Measurements from ENCODE around the gene CLIC1. TPM values are rescaled to one million over a fixed set of nuclear protein-coding genes. Genes with fewer than 3 reads are reported as not detected.
A peak's percentile ranks its signal among the peaks of the same experiment; 100 is the strongest.

The CLIC1 gene
- polyA plus RNA-seq, 1 experiment = 466 TPM

DNA sequence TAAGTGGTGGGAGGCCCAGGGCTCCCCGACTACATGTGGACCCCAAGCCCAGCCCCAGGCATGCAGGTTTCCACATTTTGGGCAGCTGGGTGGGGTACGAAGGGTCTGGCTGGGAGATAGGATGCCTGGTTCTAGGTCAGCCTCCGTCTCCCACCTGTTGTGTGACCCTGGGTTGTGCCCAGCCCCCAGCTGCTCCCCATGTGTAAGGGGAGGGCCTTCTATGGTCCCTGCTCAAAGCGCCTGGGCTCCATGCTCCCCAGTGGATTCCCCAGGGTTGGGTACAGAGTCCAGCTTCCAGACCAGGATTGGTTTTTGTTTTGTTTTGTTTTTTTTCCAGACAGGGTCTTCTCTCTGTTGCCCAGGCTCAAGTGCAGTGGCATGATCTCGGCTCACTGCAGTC lies 41.9 kb upstream of the CLIC1 start:
- Histone ChIP-seq H3K27ac (ENCODE audit: low read depth, low read length) (peak overlapping the region; percentile 21), H3K4me3 (ENCODE audit: low read depth, low read length) (no peak overlapping the region), H3K27me3 (ENCODE audit: control insufficient read depth, insufficient read depth, low read length) (no peaks in the 10 kb centered on the region), H3K9me3 (ENCODE audit: control insufficient read depth, insufficient read depth, low read length) (no peaks in the 10 kb centered on the region)
- no peak for DNase-seq (ENCODE audit: low read depth, low spot score)
- POLR2A ChIA-PET = interaction anchor here (0.5 to 1.3 kb wide), 2 partner anchors 49 to 85 kb away, joined by 3 to 9 read pairs; partner anchors contain the start of gene HSPA1B
- CTCF ChIA-PET = interaction anchor here (1.0 to 4.2 kb wide), 3 partner anchors 8 to 29 kb away, joined by 3 to 24 read pairs (median 3); partner anchors contain the start of gene LSM2
- TF ChIP-seq, protein P1, sequence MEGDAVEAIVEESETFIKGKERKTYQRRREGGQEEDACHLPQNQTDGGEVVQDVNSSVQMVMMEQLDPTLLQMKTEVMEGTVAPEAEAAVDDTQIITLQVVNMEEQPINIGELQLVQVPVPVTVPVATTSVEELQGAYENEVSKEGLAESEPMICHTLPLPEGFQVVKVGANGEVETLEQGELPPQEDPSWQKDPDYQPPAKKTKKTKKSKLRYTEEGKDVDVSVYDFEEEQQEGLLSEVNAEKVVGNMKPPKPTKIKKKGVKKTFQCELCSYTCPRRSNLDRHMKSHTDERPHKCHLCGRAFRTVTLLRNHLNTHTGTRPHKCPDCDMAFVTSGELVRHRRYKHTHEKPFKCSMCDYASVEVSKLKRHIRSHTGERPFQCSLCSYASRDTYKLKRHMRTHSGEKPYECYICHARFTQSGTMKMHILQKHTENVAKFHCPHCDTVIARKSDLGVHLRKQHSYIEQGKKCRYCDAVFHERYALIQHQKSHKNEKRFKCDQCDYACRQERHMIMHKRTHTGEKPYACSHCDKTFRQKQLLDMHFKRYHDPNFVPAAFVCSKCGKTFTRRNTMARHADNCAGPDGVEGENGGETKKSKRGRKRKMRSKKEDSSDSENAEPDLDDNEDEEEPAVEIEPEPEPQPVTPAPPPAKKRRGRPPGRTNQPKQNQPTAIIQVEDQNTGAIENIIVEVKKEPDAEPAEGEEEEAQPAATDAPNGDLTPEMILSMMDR (IDR thresholded peaks at IDR 0.05; ENCODE audit: low read depth, low read length) = no peak

DNA sequence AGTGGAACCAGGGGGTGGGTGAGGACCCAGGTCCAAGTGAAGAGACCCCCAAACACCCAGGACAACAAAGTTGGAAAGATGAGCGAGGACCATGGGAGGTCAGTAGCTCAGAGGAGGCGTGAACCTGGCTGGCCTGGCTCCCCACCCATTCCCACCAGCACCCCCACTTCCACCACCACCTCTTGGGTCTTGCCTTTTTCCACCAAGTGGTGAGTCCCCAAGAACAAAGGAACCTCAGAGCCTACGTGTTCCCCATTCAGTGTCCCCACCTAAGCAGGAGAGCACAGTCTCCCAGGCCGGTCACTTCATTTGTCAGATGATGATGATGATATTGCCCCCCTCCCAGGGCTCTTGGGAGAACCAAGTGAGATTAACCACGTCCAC lies 41.3 kb upstream of the CLIC1 start:
- H3K27ac ChIP-seq (ENCODE audit: low read depth, low read length) = peak overlapping the region; percentile 21
- TF ChIP-seq, protein P1 (IDR thresholded peaks at IDR 0.05; ENCODE audit: low read depth, low read length) = no peak
- H3K9me3 ChIP-seq (ENCODE audit: control insufficient read depth, insufficient read depth, low read length) = no peaks in the 10 kb centered on the region
- CTCF ChIA-PET = interaction anchor here (1.0 to 4.2 kb wide), 2 partner anchors 14 to 29 kb away, joined by 3 to 24 read pairs; partner anchors contain the start of gene LSM2
- H3K27me3 ChIP-seq (ENCODE audit: control insufficient read depth, insufficient read depth, low read length) = no peaks in the 10 kb centered on the region
- no peak for DNase-seq (ENCODE audit: low read depth, low spot score)
- H3K4me3 ChIP-seq (ENCODE audit: low read depth, low read length) = no peak overlapping the region
- POLR2A ChIA-PET = interaction anchor here (0.8 to 1.3 kb wide), 2 partner anchors 25 to 50 kb away, joined by 3 to 9 read pairs; partner anchors contain the start of gene HSPA1B

GRCh38 chr6:31776989-31777666 lies 40.8 kb upstream of the CLIC1 start, which contains the start of gene VWA7:
Gene VWA7, minus strand, starts transcription at chr6:31777328. Its CDS starts 549 bp downstream, at chr6:31776779.
- ChIA-PET POLR2A (interaction anchor here (0.8 to 1.3 kb wide), 2 partner anchors 24 to 50 kb away, joined by 3 to 9 read pairs; partner anchors contain the start of gene HSPA1B), CTCF (interaction anchor here (1.0 to 4.2 kb wide), 2 partner anchors 14 to 30 kb away, joined by 3 to 24 read pairs; partner anchors contain the start of gene LSM2)
- Histone ChIP-seq H3K27me3 (ENCODE audit: control insufficient read depth, insufficient read depth, low read length) (no peaks in the 10 kb centered on the region), H3K4me3 (ENCODE audit: low read depth, low read length) (no peak within 1 kb of the TSS), H3K9me3 (ENCODE audit: control insufficient read depth, insufficient read depth, low read length) (no peaks in the 10 kb centered on the region), H3K27ac (ENCODE audit: low read depth, low read length) (peak within 1 kb of the TSS; percentile 21)
- no peak for DNase-seq (ENCODE audit: low read depth, low spot score)
- TF ChIP-seq, protein P1 (IDR thresholded peaks at IDR 0.05; ENCODE audit: low read depth, low read length) = no peak

- ChIA-PET CTCF (no interaction called here), POLR2A (no interaction called here)
- TF ChIP-seq, protein P1 (IDR thresholded peaks at IDR 0.05; ENCODE audit: low read depth, low read length) = no peak
- no peaks in the 10 kb centered on the region for H3K9me3 ChIP-seq (ENCODE audit: control insufficient read depth, insufficient read depth, low read length)
- no peak overlapping the region for H3K27ac ChIP-seq (ENCODE audit: low read depth, low read length)
- H3K4me3 ChIP-seq (ENCODE audit: low read depth, low read length) = no peak overlapping the region
- no peaks in the 10 kb centered on the region for H3K27me3 ChIP-seq (ENCODE audit: control insufficient read depth, insufficient read depth, low read length)
- DNase-seq (ENCODE audit: low read depth, low spot score) = no peak
Observed at GRCh38 chr6:31776485-31776988, 40.2 kb upstream of the CLIC1 start.
